Tibial nerve (tissue), 4 donors: ENCODE data around the gene ELL.

Experiments
- EP300 ChIP-seq, 2 donors: sonication (generic); formaldehyde crosslinking; IDR thresholded peaks; one replicate each; pipeline ENCODE4 v1.6.1; 2017; ENCODE audit warnings: antibody characterized with exemption in 2 of 2, mild to moderate bottlenecking in 1 of 2
- POLR2A ChIP-seq, 2 donors: fragments of 450-650 bp; IDR thresholded peaks; one replicate each; pipeline ENCODE4 v1.6.1; 2017; ENCODE audit warnings: antibody characterized with exemption in 2 of 2, mild to moderate bottlenecking in 2 of 2, moderate library complexity in 2 of 2
- TF ChIP-seq, protein P1 (sequence below), 5 experiments: fragments of 200-600 bp in 3 of 5; fragments of 450-650 bp in 2 of 5; sonication (generic) in 3 of 5; IDR thresholded peaks; one replicate each; pipeline ENCODE4 v1.5.1; 2016 to 2019; ENCODE audit warnings: antibody characterized with exemption in 5 of 5, mild to moderate bottlenecking in 3 of 5, moderate library complexity in 2 of 5

- TF ChIP-seq, protein P1, sequence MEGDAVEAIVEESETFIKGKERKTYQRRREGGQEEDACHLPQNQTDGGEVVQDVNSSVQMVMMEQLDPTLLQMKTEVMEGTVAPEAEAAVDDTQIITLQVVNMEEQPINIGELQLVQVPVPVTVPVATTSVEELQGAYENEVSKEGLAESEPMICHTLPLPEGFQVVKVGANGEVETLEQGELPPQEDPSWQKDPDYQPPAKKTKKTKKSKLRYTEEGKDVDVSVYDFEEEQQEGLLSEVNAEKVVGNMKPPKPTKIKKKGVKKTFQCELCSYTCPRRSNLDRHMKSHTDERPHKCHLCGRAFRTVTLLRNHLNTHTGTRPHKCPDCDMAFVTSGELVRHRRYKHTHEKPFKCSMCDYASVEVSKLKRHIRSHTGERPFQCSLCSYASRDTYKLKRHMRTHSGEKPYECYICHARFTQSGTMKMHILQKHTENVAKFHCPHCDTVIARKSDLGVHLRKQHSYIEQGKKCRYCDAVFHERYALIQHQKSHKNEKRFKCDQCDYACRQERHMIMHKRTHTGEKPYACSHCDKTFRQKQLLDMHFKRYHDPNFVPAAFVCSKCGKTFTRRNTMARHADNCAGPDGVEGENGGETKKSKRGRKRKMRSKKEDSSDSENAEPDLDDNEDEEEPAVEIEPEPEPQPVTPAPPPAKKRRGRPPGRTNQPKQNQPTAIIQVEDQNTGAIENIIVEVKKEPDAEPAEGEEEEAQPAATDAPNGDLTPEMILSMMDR (IDR thresholded peaks at IDR 0.05) = no peak
- no peak for TF ChIP-seq EP300 (IDR thresholded peaks at IDR 0.05)
- TF ChIP-seq POLR2A (IDR thresholded peaks at IDR 0.05) = no peak
These were observed 36.3 kb upstream of the ELL start for GRCh38 chr19:18558202-18558555.
